ENCODE results near the gene ELOVL6. TPM values are rescaled to one million over a fixed set of nuclear protein-coding genes. Genes with fewer than 3 reads are reported as not detected.

Gene ELOVL6
- total RNA-seq, 1 experiment from 2014 or later: 25.3 TPM

GRCh38 chr4:110034026-110034393 is 164.4 kb downstream of the ELOVL6 start:
- Histone ChIP-seq H2AFZ (no peak overlapping the region), H3K9me3 (ENCODE audit: insufficient read depth, low read depth) (no peaks in the 10 kb centered on the region), H3K79me2 (ENCODE audit: low read depth) (no peaks in the 10 kb centered on the region), H4K20me1 (ENCODE audit: insufficient read depth) (no peaks in the 10 kb centered on the region), H3K4me1 (replicated peaks; ENCODE audit: insufficient read depth) (no peaks in the 10 kb centered on the region), H3K9me2 (ENCODE audit: insufficient read depth) (no peaks in the 10 kb centered on the region), H3F3A (ENCODE audit: insufficient read depth, low read depth) (no peaks in the 10 kb centered on the region), H3K27ac (no peak overlapping the region), H3K4me2 (no peak overlapping the region), H3K27me3 (ENCODE audit: insufficient read depth, low read depth) (no peaks in the 10 kb centered on the region), H3K4me3 (no peak overlapping the region), H3K36me3 (ENCODE audit: low read depth) (no peaks in the 10 kb centered on the region)
- DNase-seq: no peak
- ChIA-PET CTCF (no interaction called here), POLR2A (ENCODE audit: unreplicated experiment) (no interaction called here)
- BruUV-seq (replicated peaks): no TSS peak
- intact Hi-C loops (cut with micrococcal nuclease; ENCODE audit: unreplicated experiment): no loop called here
- no peak for TF ChIP-seq EZH2 (IDR thresholded peaks at IDR 0.05; ENCODE audit: low read depth)
- TF ChIP-seq, protein P1, sequence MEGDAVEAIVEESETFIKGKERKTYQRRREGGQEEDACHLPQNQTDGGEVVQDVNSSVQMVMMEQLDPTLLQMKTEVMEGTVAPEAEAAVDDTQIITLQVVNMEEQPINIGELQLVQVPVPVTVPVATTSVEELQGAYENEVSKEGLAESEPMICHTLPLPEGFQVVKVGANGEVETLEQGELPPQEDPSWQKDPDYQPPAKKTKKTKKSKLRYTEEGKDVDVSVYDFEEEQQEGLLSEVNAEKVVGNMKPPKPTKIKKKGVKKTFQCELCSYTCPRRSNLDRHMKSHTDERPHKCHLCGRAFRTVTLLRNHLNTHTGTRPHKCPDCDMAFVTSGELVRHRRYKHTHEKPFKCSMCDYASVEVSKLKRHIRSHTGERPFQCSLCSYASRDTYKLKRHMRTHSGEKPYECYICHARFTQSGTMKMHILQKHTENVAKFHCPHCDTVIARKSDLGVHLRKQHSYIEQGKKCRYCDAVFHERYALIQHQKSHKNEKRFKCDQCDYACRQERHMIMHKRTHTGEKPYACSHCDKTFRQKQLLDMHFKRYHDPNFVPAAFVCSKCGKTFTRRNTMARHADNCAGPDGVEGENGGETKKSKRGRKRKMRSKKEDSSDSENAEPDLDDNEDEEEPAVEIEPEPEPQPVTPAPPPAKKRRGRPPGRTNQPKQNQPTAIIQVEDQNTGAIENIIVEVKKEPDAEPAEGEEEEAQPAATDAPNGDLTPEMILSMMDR (conservative IDR thresholded peaks at IDR 0.05): no peak

DNA sequence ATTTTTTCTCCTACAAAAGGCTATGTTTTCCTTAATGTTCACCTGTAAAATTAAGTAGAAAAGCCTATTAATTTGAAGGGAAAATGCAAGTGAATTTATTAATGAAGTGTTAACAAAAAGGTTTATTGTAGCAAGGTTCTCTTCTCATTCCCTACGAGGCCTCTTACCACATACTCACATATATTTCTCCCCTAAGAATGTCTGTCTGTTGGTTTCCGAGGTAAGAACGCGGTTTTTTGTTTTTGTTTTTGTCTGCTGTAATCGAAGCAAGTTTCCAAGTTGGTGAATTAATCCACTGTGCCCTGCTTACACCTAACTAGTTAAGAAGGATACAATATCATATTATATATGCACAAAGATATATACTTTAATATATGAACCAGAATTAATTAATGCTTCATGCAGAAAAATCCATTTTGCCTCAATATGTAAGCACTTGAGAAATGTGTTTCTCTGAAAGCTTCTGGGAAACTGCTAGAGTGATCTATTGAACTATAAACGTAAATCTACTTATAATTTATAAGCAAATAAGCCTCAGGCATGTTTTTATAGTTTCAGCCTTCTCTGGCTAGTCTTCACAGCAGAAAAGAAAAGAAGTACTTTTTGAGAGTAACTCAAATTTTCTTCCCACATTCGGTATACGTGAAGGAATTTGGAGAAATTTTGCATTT is 164.9 kb downstream of the ELOVL6 start:
- Histone ChIP-seq H3K4me2 (no peak overlapping the region), H3K4me1 (replicated peaks; ENCODE audit: insufficient read depth) (no peaks in the 10 kb centered on the region), H3F3A (ENCODE audit: insufficient read depth, low read depth) (no peaks in the 10 kb centered on the region), H3K4me3 (no peak overlapping the region), H3K9me2 (ENCODE audit: insufficient read depth) (no peaks in the 10 kb centered on the region), H3K79me2 (ENCODE audit: low read depth) (no peaks in the 10 kb centered on the region), H4K20me1 (ENCODE audit: insufficient read depth) (no peaks in the 10 kb centered on the region), H2AFZ (no peak overlapping the region), H3K27me3 (ENCODE audit: insufficient read depth, low read depth) (no peaks in the 10 kb centered on the region), H3K36me3 (ENCODE audit: low read depth) (no peaks in the 10 kb centered on the region), H3K27ac (no peak overlapping the region), H3K9me3 (ENCODE audit: insufficient read depth, low read depth) (no peaks in the 10 kb centered on the region)
- DNase-seq: no peak
- ChIA-PET POLR2A (ENCODE audit: unreplicated experiment) (no interaction called here), CTCF (no interaction called here)
- no TSS peak for BruUV-seq (replicated peaks)
- TF ChIP-seq, protein P1 (conservative IDR thresholded peaks at IDR 0.05): no peak
- TF ChIP-seq EZH2 (IDR thresholded peaks at IDR 0.05; ENCODE audit: low read depth): no peak
- intact Hi-C loops (cut with micrococcal nuclease; ENCODE audit: unreplicated experiment): no loop called here

DNA sequence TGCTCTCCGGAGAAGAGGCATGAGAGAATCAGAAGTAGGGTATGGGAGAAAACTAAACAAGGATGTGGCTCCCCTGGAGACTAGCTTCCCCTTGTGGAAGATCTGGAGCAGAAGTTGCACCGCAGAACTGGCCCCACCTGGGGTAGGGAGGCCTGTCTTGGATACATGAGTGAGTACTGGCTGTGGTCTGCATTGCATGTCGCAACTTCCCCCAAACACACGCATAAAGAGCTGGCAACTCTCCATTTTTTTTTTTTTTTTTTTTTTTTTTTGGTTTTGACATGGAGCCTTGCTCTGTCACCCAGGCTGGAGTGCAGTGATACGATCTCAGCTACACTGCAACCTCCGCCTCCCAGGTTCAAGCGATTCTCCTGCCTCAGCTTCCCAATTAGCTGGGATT is 165.8 kb downstream of the ELOVL6 start:
- ChIA-PET CTCF (no interaction called here), POLR2A (ENCODE audit: unreplicated experiment) (no interaction called here)
- intact Hi-C loops (cut with micrococcal nuclease; ENCODE audit: unreplicated experiment): no loop called here
- no peak overlapping the region for H3K27ac ChIP-seq
- H3K27me3 ChIP-seq (ENCODE audit: insufficient read depth, low read depth): no peaks in the 10 kb centered on the region
- H2AFZ ChIP-seq: no peak overlapping the region
- no peaks in the 10 kb centered on the region for H3K36me3 ChIP-seq (ENCODE audit: low read depth)
- H3K9me3 ChIP-seq (ENCODE audit: insufficient read depth, low read depth): no peaks in the 10 kb centered on the region
- H3K79me2 ChIP-seq (ENCODE audit: low read depth): no peaks in the 10 kb centered on the region
- H3K4me3 ChIP-seq: no peak overlapping the region
- no peaks in the 10 kb centered on the region for H3K9me2 ChIP-seq (ENCODE audit: insufficient read depth)
- H3K4me1 ChIP-seq (replicated peaks; ENCODE audit: insufficient read depth): no peaks in the 10 kb centered on the region
- no peaks in the 10 kb centered on the region for H3F3A ChIP-seq (ENCODE audit: insufficient read depth, low read depth)
- TF ChIP-seq, protein P1 (conservative IDR thresholded peaks at IDR 0.05): no peak
- no peak for TF ChIP-seq EZH2 (IDR thresholded peaks at IDR 0.05; ENCODE audit: low read depth)
- H4K20me1 ChIP-seq (ENCODE audit: insufficient read depth): no peaks in the 10 kb centered on the region
- no TSS peak for BruUV-seq (replicated peaks)
- H3K4me2 ChIP-seq: no peak overlapping the region
- no peak for DNase-seq
